GM19193 (cell line): ENCODE measurements around the gene CRIP2.

ENCODE experiments used
- POLR2A ChIP-seq: IDR thresholded peaks from 4 replicates; pipeline ENCODE4 v1.6.1; 2011; ENCODE audit not compliant: insufficient read depth, insufficient read length; ENCODE audit errors: extremely low read depth

Gene CRIP2

GRCh38 chr14:105476097-105476830, 1.6 kb downstream of the CRIP2 start:
- no peak for TF ChIP-seq POLR2A

- no peak for TF ChIP-seq POLR2A
Measured at GRCh38 chr14:105476831-105477659, 2.4 kb downstream of the CRIP2 start.

- TF ChIP-seq POLR2A, result no peak
Measured at GRCh38 chr14:105477660-105478397, 3.2 kb downstream of the CRIP2 start.

GRCh38 chr14:105478398-105479251, 4.0 kb downstream of the CRIP2 start:
- TF ChIP-seq POLR2A, result no peak

GRCh38 chr14:105479431-105480158, 5.0 kb downstream of the CRIP2 start:
- no peak for TF ChIP-seq POLR2A

- no peak for TF ChIP-seq POLR2A
Measured at GRCh38 chr14:105480199-105480746, 5.7 kb downstream of the CRIP2 start.

GRCh38 chr14:105480807-105481801, 6.5 kb downstream of the CRIP2 start:
- TF ChIP-seq POLR2A, result no peak

GRCh38 chr14:105481886-105482457, 7.4 kb downstream of the CRIP2 start:
- TF ChIP-seq POLR2A, result no peak

GRCh38 chr14:105482486-105483110, 8.0 kb downstream of the CRIP2 start:
- TF ChIP-seq POLR2A, result no peak

- TF ChIP-seq POLR2A, result no peak
Measured at GRCh38 chr14:105483300-105484068, 8.9 kb downstream of the CRIP2 start.
